Measurements from ENCODE around the gene BID.
A peak's percentile ranks its signal among the peaks of the same experiment; 100 is the strongest.

Gene BID
- total RNA-seq, result 14.6 reads per million, percentile 40 among the genes with 10 or more reads in this experiment

GRCh38 chr22:17774206-17774925 lies at the start of gene BID:
Gene BID, minus strand, starts transcription at chr22:17774469. Its CDS starts 24,353 bp downstream, at chr22:17750116.
- DNase-seq, result peak; percentile 26

GRCh38 chr22:17823964-17824363 lies 49.7 kb upstream of the BID start:
- DNase-seq, result no peak

GRCh38 chr22:17823226-17823625 lies 49.0 kb upstream of the BID start:
- DNase-seq, result no peak

GRCh38 chr22:17822087-17822486 lies 47.8 kb upstream of the BID start:
- no peak for DNase-seq

GRCh38 chr22:17820879-17821439 lies 46.7 kb upstream of the BID start:
- DNase-seq, result no peak

GRCh38 chr22:17818649-17819048 lies 44.4 kb upstream of the BID start:
- no peak for DNase-seq

- DNase-seq, result no peak
Measured at GRCh38 chr22:17818180-17818579, 43.9 kb upstream of the BID start.

GRCh38 chr22:17817511-17818065 lies 43.3 kb upstream of the BID start:
- no peak for DNase-seq

GRCh38 chr22:17817079-17817478 lies 42.8 kb upstream of the BID start:
- DNase-seq, result no peak

- no peak for DNase-seq
Measured at GRCh38 chr22:17816649-17817048, 42.4 kb upstream of the BID start.

- no peak for DNase-seq
Measured at GRCh38 chr22:17815703-17816254, 41.5 kb upstream of the BID start.

GRCh38 chr22:17814830-17815229 lies 40.6 kb upstream of the BID start:
- no peak for DNase-seq

- no peak for DNase-seq
Measured at GRCh38 chr22:17814084-17814483, 39.8 kb upstream of the BID start.

GRCh38 chr22:17811119-17811518 lies 36.9 kb upstream of the BID start:
- no peak for DNase-seq

- no peak for DNase-seq
Measured at GRCh38 chr22:17810570-17811116, 36.4 kb upstream of the BID start.

GRCh38 chr22:17808693-17809403 lies 34.6 kb upstream of the BID start:
- DNase-seq, result no peak

- no peak for DNase-seq
Measured at GRCh38 chr22:17807578-17808410, 33.5 kb upstream of the BID start.

GRCh38 chr22:17807086-17807485 lies 32.8 kb upstream of the BID start:
- no peak for DNase-seq

GRCh38 chr22:17806437-17806836 lies 32.2 kb upstream of the BID start:
- DNase-seq, result no peak

GRCh38 chr22:17804331-17805080 lies 30.2 kb upstream of the BID start:
- DNase-seq, result no peak

GRCh38 chr22:17803609-17804270 lies 29.5 kb upstream of the BID start:
- DNase-seq, result no peak
